SU-DHL-6 (cell line): ENCODE results near the gene TMEM119.

Experiments
- EZH2phosphoT487 ChIP-seq: fragments of 200-600 bp; sonication (generic), shearing (Covaris generic); conservative IDR thresholded peaks from 2 replicates; pipeline ENCODE4 v1.6.1; 2018; ENCODE audit warnings: mild to moderate bottlenecking, antibody characterized with exemption, low read length, moderate library complexity, mixed read lengths
- TF ChIP-seq, protein P1 (sequence below): fragments of 200-600 bp; sonication (generic); IDR thresholded peaks from one replicate; pipeline ENCODE4 v1.5.1; 2017; ENCODE audit warnings: antibody characterized with exemption, mild to moderate bottlenecking, low read length, moderate library complexity; ENCODE audit not compliant: insufficient read depth, poor library complexity, severe bottlenecking

DNA sequence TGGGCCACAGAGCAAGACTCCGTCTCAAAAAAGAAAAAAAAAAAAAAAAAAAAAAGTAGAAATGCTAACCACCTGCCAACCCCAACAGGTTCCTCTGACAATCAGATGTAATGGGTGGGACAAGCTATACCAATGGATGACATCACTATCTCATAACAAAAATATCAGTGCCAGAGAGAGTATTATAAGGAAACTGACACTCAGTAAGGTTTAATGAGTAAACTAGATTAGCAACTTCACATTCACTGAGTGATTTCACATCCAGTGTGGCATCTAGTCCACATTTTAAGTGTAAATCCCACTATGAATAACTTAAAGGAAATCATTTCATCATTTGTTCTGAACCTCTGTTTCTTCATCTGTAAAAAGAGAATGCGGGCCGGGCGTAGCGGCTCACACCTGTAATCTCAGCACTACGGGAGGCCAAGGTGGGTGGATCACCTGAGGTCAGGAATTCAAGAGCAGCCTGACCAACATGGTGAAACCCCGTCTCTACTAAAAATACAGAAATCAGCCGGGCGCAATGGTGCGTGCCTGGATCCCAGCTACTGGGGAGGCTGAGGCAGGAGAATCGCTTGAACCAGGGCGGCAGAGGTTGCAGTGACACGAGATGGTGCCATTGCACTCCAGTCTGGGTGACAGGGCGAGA is 38.8 kb downstream of the TMEM119 start:
- TF ChIP-seq, protein P1, sequence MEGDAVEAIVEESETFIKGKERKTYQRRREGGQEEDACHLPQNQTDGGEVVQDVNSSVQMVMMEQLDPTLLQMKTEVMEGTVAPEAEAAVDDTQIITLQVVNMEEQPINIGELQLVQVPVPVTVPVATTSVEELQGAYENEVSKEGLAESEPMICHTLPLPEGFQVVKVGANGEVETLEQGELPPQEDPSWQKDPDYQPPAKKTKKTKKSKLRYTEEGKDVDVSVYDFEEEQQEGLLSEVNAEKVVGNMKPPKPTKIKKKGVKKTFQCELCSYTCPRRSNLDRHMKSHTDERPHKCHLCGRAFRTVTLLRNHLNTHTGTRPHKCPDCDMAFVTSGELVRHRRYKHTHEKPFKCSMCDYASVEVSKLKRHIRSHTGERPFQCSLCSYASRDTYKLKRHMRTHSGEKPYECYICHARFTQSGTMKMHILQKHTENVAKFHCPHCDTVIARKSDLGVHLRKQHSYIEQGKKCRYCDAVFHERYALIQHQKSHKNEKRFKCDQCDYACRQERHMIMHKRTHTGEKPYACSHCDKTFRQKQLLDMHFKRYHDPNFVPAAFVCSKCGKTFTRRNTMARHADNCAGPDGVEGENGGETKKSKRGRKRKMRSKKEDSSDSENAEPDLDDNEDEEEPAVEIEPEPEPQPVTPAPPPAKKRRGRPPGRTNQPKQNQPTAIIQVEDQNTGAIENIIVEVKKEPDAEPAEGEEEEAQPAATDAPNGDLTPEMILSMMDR: no peak
- TF ChIP-seq EZH2phosphoT487: no peak
